SK-N-SH (cell line): Measurements from ENCODE around the gene PCBD1. TPM values are rescaled to one million over a fixed set of nuclear protein-coding genes. Genes with fewer than 3 reads are reported as not detected.

ENCODE experiments used
- CTCF ChIA-PET: fragments of 300-600, 350-600 bp; formaldehyde crosslinking; extraction: SDS; loops from one replicate; lab custom pipeline; 2021; lab: Yijun Ruan, JAX
- POLR2A ChIA-PET: fragments of 350-600 bp; sonication (Branson Sonifier 250); formaldehyde crosslinking; extraction: SDS; loops from one replicate; lab custom pipeline; 2020; ENCODE audit warnings: antibody characterized with exemption, inconsistent platforms; lab: Yijun Ruan, JAX
- DNase-seq: peaks from one replicate; pipeline ENCODE4 v3.0.0; 2012
- H2AFZ ChIP-seq: fragments of 200-600 bp; sonication (generic); 2 replicates; pipeline ENCODE4 v1.8.1; 2016; ENCODE audit warnings: antibody characterized with exemption, mild to moderate bottlenecking, low read depth
- H3F3A ChIP-seq: fragments of 200-600 bp; sonication (generic); replicated peaks from 2 replicates; pipeline ENCODE3; 2016; ENCODE audit warnings: antibody characterized with exemption, mild to moderate bottlenecking; ENCODE audit not compliant: insufficient read depth
- H3K27ac ChIP-seq, 2 experiments: fragments of 200-500 bp in 1 of 2; fragments of 200-600 bp in 1 of 2; sonication (Bioruptor generic) in 1 of 2; sonication (generic), shearing (Covaris generic) in 1 of 2; 2 replicates each; pipeline versions ENCODE4 v1.5.1 to v1.6.1; 2014 to 2016; ENCODE audit warnings: low read depth in 2 of 2, inconsistent platforms in 1 of 2, low read length in 1 of 2, mild to moderate bottlenecking in 1 of 2, mixed read lengths in 1 of 2
- H3K27me3 ChIP-seq: fragments of 200-600 bp; sonication (generic), shearing (Covaris generic); 2 replicates; pipeline ENCODE4 v1.6.1; 2016; ENCODE audit warnings: mixed run types; ENCODE audit not compliant: insufficient read depth
- H3K36me3 ChIP-seq, 2 experiments: fragments of 200-500 bp in 1 of 2; fragments of 200-600 bp in 1 of 2; sonication (Bioruptor generic) in 1 of 2; sonication (generic) in 1 of 2; replicated peaks in 1 of 2; 2 replicates each; pipeline versions ENCODE3 to v1.5.1; 2014 to 2016; ENCODE audit warnings: low read length in 1 of 2, mild to moderate bottlenecking in 1 of 2; ENCODE audit not compliant: insufficient read depth in 2 of 2, control insufficient read depth in 1 of 2
- H3K4me1 ChIP-seq, 2 experiments: fragments of 200-500 bp in 1 of 2; fragments of 200-600 bp in 1 of 2; sonication (Bioruptor generic) in 1 of 2; sonication (generic), shearing (Covaris generic) in 1 of 2; 2 replicates each; pipeline versions ENCODE4 v1.5.1 to v1.6.1; 2014 to 2016; ENCODE audit warnings: low read depth in 1 of 2, low read length in 1 of 2, mixed run types in 1 of 2; ENCODE audit not compliant: insufficient read depth in 2 of 2, control insufficient read depth in 1 of 2
- H3K4me2 ChIP-seq: fragments of 200-600 bp; sonication (generic), shearing (Covaris generic); 2 replicates; pipeline ENCODE4 v1.6.1; 2017; ENCODE audit warnings: mixed run types
- H3K4me3 ChIP-seq, 2 experiments: fragments of 200-500 bp in 1 of 2; fragments of 200-600 bp in 1 of 2; sonication (Bioruptor generic) in 1 of 2; sonication (generic), shearing (Covaris generic) in 1 of 2; 2 replicates each; pipeline versions ENCODE4 v1.5.1 to v1.8.1; 2014 to 2016; ENCODE audit warnings: low read depth in 2 of 2, inconsistent platforms in 1 of 2, low read length in 1 of 2, mild to moderate bottlenecking in 1 of 2, mixed read lengths in 1 of 2, moderate library complexity in 1 of 2
- H3K79me2 ChIP-seq: fragments of 200-600 bp; sonication (generic); 2 replicates; pipeline ENCODE4 v1.8.1; 2017; ENCODE audit warnings: mild to moderate bottlenecking; ENCODE audit not compliant: insufficient read depth
- H3K9ac ChIP-seq: fragments of 200-600 bp; sonication (generic); 2 replicates; pipeline ENCODE4 v1.6.1; 2017; ENCODE audit warnings: mixed run types
- H3K9me2 ChIP-seq: fragments of 200-600 bp; sonication (generic); 2 replicates; pipeline ENCODE4 v1.6.1; 2017; ENCODE audit warnings: mixed run types
- H3K9me3 ChIP-seq: fragments of 200-600 bp; sonication (generic); 2 replicates; pipeline ENCODE4 v1.6.1; 2017; ENCODE audit warnings: mixed run types, mild to moderate bottlenecking, moderate library complexity
- H4K20me1 ChIP-seq: fragments of 200-600 bp; sonication (generic); 2 replicates; pipeline ENCODE4 v1.6.1; 2017; ENCODE audit warnings: mild to moderate bottlenecking, mixed run types; ENCODE audit not compliant: insufficient read depth
- CTCF ChIP-seq: fragments of 200-600 bp; sonication (generic); IDR thresholded peaks from 2 replicates; pipeline ENCODE4 v1.6.1; 2017; ENCODE audit warnings: antibody characterized with exemption, mild to moderate bottlenecking, moderate library complexity
- ELF1 ChIP-seq: IDR thresholded peaks from 2 replicates; pipeline ENCODE4 v1.4.0; 2012
- EZH2phosphoT487 ChIP-seq: fragments of 200-600 bp; sonication (generic); IDR thresholded peaks from 2 replicates; pipeline ENCODE4 v1.6.1; 2017; ENCODE audit warnings: low read depth, mixed run types, mild to moderate bottlenecking, antibody characterized with exemption, moderate library complexity, borderline replicate concordance
- GABPA ChIP-seq: IDR thresholded peaks from 2 replicates; pipeline ENCODE4 v1.4.0; 2012; ENCODE audit warnings: low read depth, mild to moderate bottlenecking
- GATA2 ChIP-seq: sonication (generic); formaldehyde crosslinking; IDR thresholded peaks from 2 replicates; pipeline ENCODE4 v1.5.0; 2020; ENCODE audit warnings: mild to moderate bottlenecking, missing genetic modification reagents
- JUND ChIP-seq: IDR thresholded peaks from 2 replicates; pipeline ENCODE4 v1.4.0; 2012
- MAX ChIP-seq: IDR thresholded peaks from 2 replicates; pipeline ENCODE4 v1.4.0; 2012; ENCODE audit warnings: low read depth
- MEF2A ChIP-seq: IDR thresholded peaks from 2 replicates; pipeline ENCODE4 v1.4.0; 2012; ENCODE audit warnings: low read depth, borderline replicate concordance
- MXI1 ChIP-seq: IDR thresholded peaks from 2 replicates; pipeline ENCODE4 v1.6.1; 2012; ENCODE audit warnings: mild to moderate bottlenecking, low read depth, low read length, improper control_type of control experiment
- NRF1 ChIP-seq: IDR thresholded peaks from 2 replicates; pipeline ENCODE4 v1.6.1; 2012; ENCODE audit warnings: low read depth, mild to moderate bottlenecking, low read length
- PBX3 ChIP-seq: IDR thresholded peaks from 2 replicates; pipeline ENCODE4; 2012
- POLR2AphosphoS5 ChIP-seq: IDR thresholded peaks from 2 replicates; pipeline ENCODE4 v1.6.1; 2012; ENCODE audit warnings: low read depth, low read length
- RAD21 ChIP-seq: IDR thresholded peaks from 2 replicates; pipeline ENCODE4 v1.6.1; 2012; ENCODE audit warnings: mild to moderate bottlenecking, low read length
- RCOR1 ChIP-seq: fragments of 150-350 bp; IDR thresholded peaks from 2 replicates; pipeline ENCODE4 v1.6.1; 2017; ENCODE audit warnings: antibody characterized with exemption, low read length
- REST ChIP-seq: IDR thresholded peaks from 2 replicates; pipeline ENCODE4 v1.6.1; 2012; ENCODE audit warnings: mild to moderate bottlenecking, low read depth, low read length, moderate library complexity
- RFX5 ChIP-seq: IDR thresholded peaks from 2 replicates; pipeline ENCODE4 v1.6.1; 2012; ENCODE audit warnings: mild to moderate bottlenecking, improper control_type of control experiment, low read length
- RXRA ChIP-seq: IDR thresholded peaks from 2 replicates; pipeline ENCODE4 v1.4.0; 2012; ENCODE audit warnings: low read depth, mild to moderate bottlenecking, borderline replicate concordance
- SIN3A ChIP-seq: IDR thresholded peaks from 2 replicates; pipeline ENCODE4 v1.6.1; 2012; ENCODE audit warnings: low read depth, mild to moderate bottlenecking, low read length, moderate library complexity, borderline replicate concordance
- USF2 ChIP-seq: fragments of 150-350 bp; IDR thresholded peaks from 2 replicates; pipeline ENCODE4 v1.6.1; 2017; ENCODE audit warnings: antibody characterized with exemption, low read length, low read depth, borderline replicate concordance
- ZBTB33 ChIP-seq: IDR thresholded peaks from 2 replicates; pipeline ENCODE4 v1.4.0; 2012; ENCODE audit warnings: low read depth, borderline replicate concordance
- WGBS: methylation state at CpG from one replicate; pipeline ENCODE4 v1.1.6; 2017; ENCODE audit warnings: low lambda C conversion rate; 5-methylcytosine and 5-hydroxymethylcytosine counted together
- polyA plus RNA-seq, 3 experiments: library from polyadenylated mRNA; depleted of rRNA; stranded (reverse); fragments of >200 nt; gene quantifications; 2 replicates each; pipeline ENCODE4 v1.2.3, GENCODE V29; 2012

The PCBD1 gene
- polyA plus RNA-seq, 1 of the 3 experiments (the other 2 are of a cell fraction), result 112 TPM

GRCh38 chr10:70846795-70847194, 41.6 kb downstream of the PCBD1 start:
- no peaks in the 10 kb centered on the region for H4K20me1 ChIP-seq
- no peak overlapping the region for H3K4me3 ChIP-seq
- peak overlapping the region in 1 of 2 experiments; percentile 79; a peak in 2 of 4 replicates for H3K27ac ChIP-seq
- ChIA-PET POLR2A (no interaction called here), CTCF (interaction anchor here (0.9 to 1.3 kb wide), 2 partner anchors 297 to 472 kb away, joined by 3 read pairs; no protein-coding TSS in a partner anchor)
- no peaks in the 10 kb centered on the region for H3K9me3 ChIP-seq
- peaks cover 61% of the 10 kb centered on the region for H3K79me2 ChIP-seq
- H3K9me2 ChIP-seq, result no peaks in the 10 kb centered on the region
- 59% methylated on average over 2 of the region's 2 CpGs for WGBS
- peaks cover 24% of the 10 kb centered on the region for H3F3A ChIP-seq
- H3K27me3 ChIP-seq, result no peaks in the 10 kb centered on the region
- TF ChIP-seq RAD21 (no peak), ZBTB33 (no peak), SIN3A (no peak), MEF2A (no peak), ELF1 (no peak), EZH2phosphoT487 (no peak), REST (no peak), CTCF (no peak), RCOR1 (no peak), RFX5 (no peak), RXRA (no peak), GABPA (no peak), JUND (no peak), GATA2 (no peak), NRF1 (no peak), MXI1 (no peak), MAX (no peak), PBX3 (no peak), POLR2AphosphoS5 (no peak), USF2 (no peak)
- H3K4me2 ChIP-seq, result no peak overlapping the region
- H3K9ac ChIP-seq, result no peak overlapping the region
- no peak for DNase-seq
- no peak overlapping the region for H2AFZ ChIP-seq
- H3K36me3 ChIP-seq, result peaks cover 18 to 29% of the 10 kb centered on the region in 2 experiments
- peaks cover 9 to 28% of the 10 kb centered on the region in 2 experiments for H3K4me1 ChIP-seq
